ENCODE results near the gene DYDC1.

DYDC1 gene

GRCh38 chr10:80292607-80293239 is 63.8 kb downstream of the DYDC1 start:
- ATAC-seq: no peak
- TF ChIP-seq RARB (CRISPR knock-in tag; IDR thresholded peaks at IDR 0.05) (no peak), CSDC2 (CRISPR knock-in tag; IDR thresholded peaks at IDR 0.05) (no peak), CREB5 (CRISPR knock-in tag; IDR thresholded peaks at IDR 0.05; ENCODE audit: low read depth) (no peak), ZNF565 (CRISPR knock-in tag; conservative IDR thresholded peaks at IDR 0.05; ENCODE audit: low read depth) (no peak), OSR1 (CRISPR knock-in tag; IDR thresholded peaks at IDR 0.05) (no peak), TSHZ2 (CRISPR knock-in tag; IDR thresholded peaks at IDR 0.05) (no peak), CSRNP3 (CRISPR knock-in tag; IDR thresholded peaks at IDR 0.05) (no peak), PATZ1 (CRISPR knock-in tag; IDR thresholded peaks at IDR 0.05; ENCODE audit: borderline replicate concordance) (no peak), ISL1 (CRISPR knock-in tag; IDR thresholded peaks at IDR 0.05) (no peak), BACH2 (CRISPR knock-in tag; IDR thresholded peaks at IDR 0.05; ENCODE audit: borderline replicate concordance) (no peak)

GRCh38 chr10:80290474-80291220 is 65.9 kb downstream of the DYDC1 start:
- ATAC-seq: no peak
- TF ChIP-seq CSDC2 (CRISPR knock-in tag; IDR thresholded peaks at IDR 0.05): no peak
- no peak for TF ChIP-seq ZFP3 (CRISPR knock-in tag; IDR thresholded peaks at IDR 0.05)
- no peak for TF ChIP-seq TCF4 (CRISPR knock-in tag; IDR thresholded peaks at IDR 0.05; ENCODE audit: borderline replicate concordance)
- TF ChIP-seq ZNF8 (CRISPR knock-in tag; IDR thresholded peaks at IDR 0.05): no peak
- no peak for TF ChIP-seq PPARA (CRISPR knock-in tag; IDR thresholded peaks at IDR 0.05; ENCODE audit: borderline replicate concordance)
- TF ChIP-seq ZNF70 (CRISPR knock-in tag; IDR thresholded peaks at IDR 0.05): no peak
- no peak for TF ChIP-seq OSR1 (CRISPR knock-in tag; IDR thresholded peaks at IDR 0.05)
- no peak for TF ChIP-seq GLIS3 (CRISPR knock-in tag; IDR thresholded peaks at IDR 0.05)
- no peak for TF ChIP-seq ISL1 (CRISPR knock-in tag; IDR thresholded peaks at IDR 0.05)
- TF ChIP-seq PATZ1 (CRISPR knock-in tag; IDR thresholded peaks at IDR 0.05; ENCODE audit: borderline replicate concordance): no peak
- TF ChIP-seq ARNTL (CRISPR knock-in tag; IDR thresholded peaks at IDR 0.05; ENCODE audit: borderline replicate concordance, low read depth): no peak
- no peak for TF ChIP-seq RARB (CRISPR knock-in tag; IDR thresholded peaks at IDR 0.05)
- TF ChIP-seq BACH2 (CRISPR knock-in tag; IDR thresholded peaks at IDR 0.05; ENCODE audit: borderline replicate concordance): no peak
